Heart left ventricle (tissue), 13 donors: Measurements from ENCODE around the gene MARCHF3.

Experiments
- POLR2A ChIP-seq, 2 donors: fragments of 450-650 bp; IDR thresholded peaks; one replicate each; pipeline ENCODE4 v1.6.1; 2017; ENCODE audit warnings: antibody characterized with exemption in 2 of 2, mild to moderate bottlenecking in 2 of 2, moderate library complexity in 2 of 2
- TF ChIP-seq, protein P1 (sequence below), 12 donors: fragments of 200-600 bp; sonication (generic) in 4 of 12; IDR thresholded peaks; one replicate each; pipeline versions ENCODE4 v1.5.0 to v1.8.0; 2018 to 2022; ENCODE audit warnings: antibody characterized with exemption in 12 of 12, mild to moderate bottlenecking in 5 of 12
- donor health status: ischemic (EF 13 %, LVEDD 7.1; RV severe dilation, severe dysfunction).
- donor health status: DM: no; HTN: yes; CAD: no.
- donor health status: DM: no; HTN: no; CAD: no.
- donor health status: ischemic (EF 25% LVEDD 6.9; RV normal size, moderate dysfunction).
- donor health status: ischemic (EF 25% LVEDD 5.7; RV mildly dilated, moderate dysfunction).
- donor health status: ischemic (EF 35%, LVEDD 5.7; RV mildly dilated, moderate dysfunction).
- donor health status: nonischemic (EF 11% LVEDD 7.7; RV severe dilation, severe dysfunction).
- donor health status: DM: yes; HTN: yes; CAD: no.
- donor health status: PGD.
- donor health status: ischemic (EF 29% LVEDD 5.4; RV normal size, mild dysfunction).
- donor health status: nonischemic (EF 23%, LVEDD 6.1; RV moderate dilation, normal function).

DNA sequence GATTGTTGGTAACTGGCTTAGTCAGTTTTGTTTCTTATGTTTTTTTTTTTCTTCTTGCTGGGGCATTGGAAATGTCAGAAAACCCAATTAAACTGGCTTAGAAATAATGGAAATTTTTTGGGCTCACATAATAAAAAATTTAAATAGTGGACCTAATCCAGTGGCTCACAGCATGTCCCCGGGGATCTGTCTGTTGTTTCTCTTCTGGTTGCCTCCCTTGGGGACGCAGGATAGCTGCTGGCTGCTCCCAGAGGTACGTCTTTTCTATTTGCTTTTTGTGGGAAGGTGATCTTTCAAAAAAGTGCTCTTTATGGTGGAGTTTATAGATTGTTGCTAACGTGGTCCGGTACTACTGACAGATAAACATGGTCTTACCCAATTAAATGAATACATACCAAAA, 201.3 kb downstream of the MARCHF3 start:
- TF ChIP-seq, protein P1, sequence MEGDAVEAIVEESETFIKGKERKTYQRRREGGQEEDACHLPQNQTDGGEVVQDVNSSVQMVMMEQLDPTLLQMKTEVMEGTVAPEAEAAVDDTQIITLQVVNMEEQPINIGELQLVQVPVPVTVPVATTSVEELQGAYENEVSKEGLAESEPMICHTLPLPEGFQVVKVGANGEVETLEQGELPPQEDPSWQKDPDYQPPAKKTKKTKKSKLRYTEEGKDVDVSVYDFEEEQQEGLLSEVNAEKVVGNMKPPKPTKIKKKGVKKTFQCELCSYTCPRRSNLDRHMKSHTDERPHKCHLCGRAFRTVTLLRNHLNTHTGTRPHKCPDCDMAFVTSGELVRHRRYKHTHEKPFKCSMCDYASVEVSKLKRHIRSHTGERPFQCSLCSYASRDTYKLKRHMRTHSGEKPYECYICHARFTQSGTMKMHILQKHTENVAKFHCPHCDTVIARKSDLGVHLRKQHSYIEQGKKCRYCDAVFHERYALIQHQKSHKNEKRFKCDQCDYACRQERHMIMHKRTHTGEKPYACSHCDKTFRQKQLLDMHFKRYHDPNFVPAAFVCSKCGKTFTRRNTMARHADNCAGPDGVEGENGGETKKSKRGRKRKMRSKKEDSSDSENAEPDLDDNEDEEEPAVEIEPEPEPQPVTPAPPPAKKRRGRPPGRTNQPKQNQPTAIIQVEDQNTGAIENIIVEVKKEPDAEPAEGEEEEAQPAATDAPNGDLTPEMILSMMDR (IDR thresholded peaks at IDR 0.05), result no peak
- TF ChIP-seq POLR2A (IDR thresholded peaks at IDR 0.05), result no peak
